ENCODE measurements around the gene CIAPIN1. TPM values are rescaled to one million over a fixed set of nuclear protein-coding genes. Genes with fewer than 3 reads are reported as not detected.
"Not testable (repeated sequence)": the region's sequence is repeated elsewhere in the genome, so short reads cannot be mapped to it uniquely, and the experiment has no call there.

The CIAPIN1 gene
- total RNA-seq, 1 donor from 2014 or later: 52.4 TPM

DNA sequence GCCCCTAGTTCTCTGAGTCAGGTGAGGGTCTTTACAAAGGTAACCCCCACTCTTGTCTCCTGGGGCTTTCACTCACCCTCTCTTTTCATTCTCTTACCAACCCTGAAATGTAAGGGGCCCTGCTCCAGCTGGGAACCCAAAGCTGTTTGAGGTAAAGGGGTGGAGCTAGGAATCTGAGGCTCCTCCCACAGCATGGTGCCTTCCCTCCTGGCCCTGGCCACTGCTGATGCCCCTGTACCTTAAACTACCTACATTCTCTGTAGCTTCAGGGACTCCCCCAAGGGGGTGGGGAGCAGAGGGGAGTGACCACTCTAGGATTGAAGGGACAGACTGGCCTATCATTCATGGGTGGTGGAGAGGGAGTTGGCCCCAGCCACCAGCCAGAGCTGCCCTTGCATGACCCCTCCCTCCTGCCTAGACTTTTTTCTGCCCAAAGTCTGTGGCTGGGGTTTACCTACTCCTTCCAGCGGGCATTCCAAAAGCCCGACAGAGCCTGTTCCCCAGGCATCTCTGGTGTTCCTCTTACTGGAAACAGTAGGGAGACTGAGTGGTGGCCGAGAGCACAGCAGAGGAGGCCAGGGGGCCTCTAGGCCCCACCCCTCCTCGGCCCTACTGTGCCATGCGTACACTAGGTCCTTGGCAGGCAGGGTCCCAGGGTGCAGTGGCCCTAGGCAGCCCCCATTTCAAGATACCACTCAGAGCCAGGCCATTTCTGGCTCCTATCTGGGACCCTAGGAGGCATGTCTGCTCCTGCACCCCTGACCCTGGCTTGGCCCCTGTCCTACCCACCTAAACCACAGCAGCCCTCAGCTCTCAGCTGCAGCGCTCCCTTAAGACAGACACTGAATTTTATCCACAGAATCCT, 29.6 kb upstream of the CIAPIN1 start:
- no peak for ATAC-seq

DNA sequence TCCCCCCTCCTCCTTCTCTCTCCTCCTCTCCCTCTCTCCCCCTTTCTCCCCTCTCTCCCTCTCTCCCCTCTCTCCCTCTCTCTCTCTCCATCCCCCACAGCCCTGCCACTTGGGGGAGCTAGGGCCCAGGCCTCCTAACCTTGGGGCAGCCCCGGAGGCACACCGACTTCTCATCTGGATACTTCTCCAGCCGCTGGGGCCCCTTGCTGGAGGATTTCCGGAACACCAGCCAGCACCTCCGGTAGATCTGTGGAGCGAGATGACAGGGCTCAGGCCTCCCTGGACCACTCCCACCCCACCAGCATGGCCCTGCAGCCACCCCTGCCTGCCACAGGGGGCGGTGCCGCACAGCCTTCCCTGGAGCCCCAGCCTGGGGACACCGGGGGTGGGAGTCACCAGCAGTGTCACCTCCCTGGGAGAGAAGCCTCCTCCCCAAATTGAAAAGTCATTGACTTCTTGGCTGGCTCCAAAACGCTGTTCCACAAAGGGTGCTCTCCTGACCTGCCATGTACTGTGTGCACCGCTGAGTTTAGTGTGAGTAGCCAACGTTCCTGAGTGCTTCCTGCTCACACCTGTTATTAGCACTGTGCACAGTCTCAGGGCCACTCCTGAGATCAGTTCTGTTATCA, 28.6 kb upstream of the CIAPIN1 start:
- peak; percentile 41 for ATAC-seq

DNA sequence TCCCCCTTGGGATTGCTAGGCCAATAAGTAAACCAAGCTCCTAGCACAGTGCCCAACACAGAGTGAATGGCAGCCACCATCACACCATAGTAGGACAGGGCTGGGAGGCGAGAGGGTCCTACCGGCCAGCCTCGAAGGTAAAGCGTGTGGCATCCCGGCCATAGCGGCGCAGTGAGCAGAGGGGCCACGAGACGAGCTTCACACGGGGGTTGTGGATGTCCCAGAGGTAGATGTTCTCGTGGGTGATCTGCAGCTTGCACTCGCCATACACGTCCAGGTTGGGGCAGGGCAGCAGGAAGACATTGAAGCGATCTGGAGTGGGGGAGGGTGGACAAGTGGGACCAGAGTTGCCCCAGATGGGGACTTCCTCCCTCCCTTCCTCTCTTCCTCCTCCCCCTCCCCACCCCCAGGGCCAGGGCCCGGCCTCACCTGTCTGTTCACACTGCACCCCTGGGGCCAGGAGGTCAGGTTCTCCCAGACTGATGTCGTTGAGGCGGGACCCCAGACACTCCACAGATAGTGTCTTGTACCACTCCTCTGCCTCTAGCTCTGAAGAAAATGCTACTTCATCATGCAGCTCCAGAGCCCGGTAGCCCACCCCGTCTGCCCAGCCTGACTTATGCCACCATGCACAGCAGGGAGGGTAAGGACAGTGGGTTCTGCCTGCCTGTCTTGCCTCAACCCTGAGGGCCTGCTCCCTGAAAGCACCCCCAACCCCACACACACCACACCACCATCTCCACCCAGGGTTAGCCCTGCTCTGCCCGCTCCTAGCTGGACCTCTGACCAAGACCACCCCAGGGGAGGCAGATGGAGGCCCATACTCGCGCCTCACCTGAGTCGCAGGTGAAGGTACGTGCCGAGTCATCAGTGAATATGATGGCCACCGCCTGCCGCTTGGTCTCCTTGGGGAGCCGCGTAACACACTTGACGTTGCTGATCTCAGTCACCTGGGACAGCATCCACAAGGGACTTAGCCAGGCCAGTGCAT, 27.8 kb upstream of the CIAPIN1 start:
- ATAC-seq: no peak

DNA sequence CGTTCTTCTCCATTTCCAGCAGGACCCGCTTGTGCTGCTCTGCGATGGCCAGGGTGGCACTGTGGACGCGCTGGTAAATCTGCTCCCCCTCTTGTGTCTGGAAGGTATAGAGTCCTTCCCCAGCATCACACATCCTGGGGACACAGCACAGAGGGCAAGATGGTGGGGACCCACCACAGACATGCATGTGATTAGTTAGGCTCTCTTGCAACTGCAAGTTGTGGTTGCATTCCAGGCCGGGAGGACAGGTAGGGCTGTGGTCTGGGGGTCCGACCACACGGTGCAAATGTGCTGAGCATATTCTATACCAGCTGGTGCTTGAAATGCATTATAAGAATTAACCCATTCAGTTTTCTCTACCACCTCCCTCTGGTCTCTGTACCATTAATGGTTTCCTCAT, 26.7 kb upstream of the CIAPIN1 start:
- ATAC-seq: no peak

DNA sequence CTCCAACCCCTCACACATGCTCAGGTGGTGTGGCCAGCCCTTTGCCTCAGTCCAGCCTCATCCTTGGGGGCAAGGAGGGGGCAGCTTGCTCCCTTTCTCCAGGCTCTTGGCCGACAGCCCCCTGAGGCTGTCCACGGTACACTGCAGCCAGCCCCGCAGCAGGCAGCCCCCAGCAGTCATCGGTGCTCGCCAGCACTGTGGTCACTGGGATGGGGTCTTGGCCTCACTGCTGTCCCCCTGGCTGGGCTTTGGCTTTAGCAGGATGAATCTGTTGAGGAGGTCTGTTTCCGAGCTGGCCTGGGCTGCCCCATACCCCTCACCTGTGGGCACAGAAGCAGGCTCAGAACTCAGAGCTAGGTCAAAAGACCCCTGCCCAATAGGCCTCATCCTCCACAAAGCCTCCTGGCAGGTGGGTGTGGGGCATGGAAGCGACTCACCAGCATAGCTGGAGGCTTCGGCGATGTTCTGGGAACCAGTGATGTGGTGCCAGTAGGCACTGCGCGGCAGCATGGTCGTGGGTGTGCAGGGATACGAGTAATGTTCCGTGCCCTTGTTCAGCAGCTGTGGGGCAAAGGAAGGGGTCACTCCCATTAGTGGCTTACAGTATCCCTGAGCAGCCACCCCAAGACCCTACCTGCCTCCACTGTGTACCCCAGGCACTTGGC, 26.1 kb upstream of the CIAPIN1 start:
- no peak for ATAC-seq

DNA sequence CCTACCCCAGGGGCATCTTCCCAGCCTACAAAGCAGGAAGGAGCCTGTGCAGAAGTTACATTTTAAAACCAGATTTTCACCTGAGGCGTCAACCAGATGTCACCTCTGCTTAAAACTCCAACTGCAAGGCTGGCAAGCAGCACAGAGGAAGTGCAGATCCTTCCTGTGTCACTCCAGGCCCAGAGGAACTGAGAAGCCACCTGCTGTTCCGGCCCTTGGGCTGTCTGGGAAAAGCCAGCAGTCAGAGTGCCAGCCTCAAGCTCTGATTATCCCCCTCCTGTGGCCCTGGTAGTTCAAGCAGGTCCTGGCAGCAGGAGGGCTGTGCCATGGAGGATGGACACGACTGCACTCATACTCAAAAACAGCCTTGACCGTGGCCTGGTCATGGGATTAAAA, 25.5 kb upstream of the CIAPIN1 start:
- ATAC-seq: no peak

DNA sequence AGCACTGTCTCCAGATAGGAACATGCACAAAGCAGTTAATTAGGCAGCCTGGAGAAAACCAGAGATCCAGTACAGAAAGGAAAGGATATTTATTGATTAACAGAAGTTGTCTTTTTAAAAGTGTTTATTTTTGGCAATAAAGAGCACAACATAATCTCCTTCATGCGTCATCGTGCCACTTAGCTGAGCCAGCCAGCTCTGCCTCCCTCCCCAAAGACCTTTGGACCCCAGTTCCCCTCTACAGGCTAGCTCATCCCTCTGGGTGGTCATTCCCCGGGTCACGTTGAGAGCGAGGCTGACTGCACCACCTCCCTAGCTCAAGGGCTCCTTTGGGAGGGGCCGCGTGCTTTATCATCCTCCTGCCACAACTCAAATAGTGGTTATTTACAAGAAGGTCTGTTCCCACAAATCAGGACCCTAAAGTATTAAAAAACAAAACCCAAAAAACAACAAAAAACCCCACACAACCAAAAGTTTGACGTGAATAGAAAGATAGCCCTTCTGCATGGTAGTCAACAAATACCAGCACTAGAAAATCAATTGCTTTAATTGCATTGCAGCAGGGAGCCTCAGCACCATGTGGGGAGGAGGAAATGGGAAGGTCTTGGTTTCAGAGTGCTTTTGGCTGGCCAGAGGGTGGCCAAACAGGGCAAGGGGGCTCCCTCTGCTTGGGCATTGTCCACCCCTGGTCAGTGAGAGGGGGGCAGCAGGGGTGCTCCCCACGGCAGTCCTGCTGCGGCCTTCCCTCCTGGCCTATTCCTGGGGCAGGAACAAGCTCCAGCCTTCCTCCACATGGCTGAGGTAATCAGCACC, 24.9 kb upstream of the CIAPIN1 start:
- no peak for ATAC-seq

DNA sequence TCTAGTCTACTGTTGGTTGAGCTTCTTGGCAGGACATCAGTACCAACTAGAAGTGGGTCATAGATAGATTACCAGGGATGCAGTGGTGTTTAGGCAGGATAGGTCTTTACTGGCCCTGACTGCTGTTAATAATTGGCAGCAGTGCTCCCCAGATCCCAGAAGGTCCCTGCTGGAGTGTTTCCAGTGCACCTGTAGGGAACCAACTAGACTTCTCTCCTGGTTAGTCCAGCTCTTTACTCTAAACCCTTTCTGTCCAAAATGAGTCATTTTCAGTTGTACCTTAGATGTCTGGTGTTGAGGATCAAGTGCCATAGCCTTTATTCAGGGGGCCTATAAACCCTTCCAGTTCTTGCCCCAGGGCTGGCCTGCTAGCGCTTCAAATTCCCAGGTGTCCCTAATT, 24.0 kb upstream of the CIAPIN1 start:
- ATAC-seq: no peak

DNA sequence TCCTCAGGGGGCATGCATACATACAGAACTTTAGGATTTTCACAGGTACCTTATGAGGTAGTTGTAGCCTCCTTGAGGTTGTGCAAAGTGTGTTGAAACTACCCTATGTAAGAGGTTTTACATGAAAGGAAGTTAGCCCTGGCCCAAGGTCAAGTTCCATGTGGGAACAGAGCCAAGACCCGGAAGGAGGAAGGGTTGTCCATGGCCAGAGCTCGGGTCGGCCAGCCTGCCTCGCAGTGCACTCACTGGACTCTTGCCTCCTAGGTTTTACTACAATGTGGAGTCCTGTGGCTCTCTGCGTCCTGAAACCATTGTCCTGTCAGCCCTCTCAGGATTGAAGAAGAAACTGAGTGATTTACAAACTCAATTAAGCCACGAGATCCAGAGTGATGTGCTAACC, 23.5 kb upstream of the CIAPIN1 start:
- no peak for ATAC-seq

DNA sequence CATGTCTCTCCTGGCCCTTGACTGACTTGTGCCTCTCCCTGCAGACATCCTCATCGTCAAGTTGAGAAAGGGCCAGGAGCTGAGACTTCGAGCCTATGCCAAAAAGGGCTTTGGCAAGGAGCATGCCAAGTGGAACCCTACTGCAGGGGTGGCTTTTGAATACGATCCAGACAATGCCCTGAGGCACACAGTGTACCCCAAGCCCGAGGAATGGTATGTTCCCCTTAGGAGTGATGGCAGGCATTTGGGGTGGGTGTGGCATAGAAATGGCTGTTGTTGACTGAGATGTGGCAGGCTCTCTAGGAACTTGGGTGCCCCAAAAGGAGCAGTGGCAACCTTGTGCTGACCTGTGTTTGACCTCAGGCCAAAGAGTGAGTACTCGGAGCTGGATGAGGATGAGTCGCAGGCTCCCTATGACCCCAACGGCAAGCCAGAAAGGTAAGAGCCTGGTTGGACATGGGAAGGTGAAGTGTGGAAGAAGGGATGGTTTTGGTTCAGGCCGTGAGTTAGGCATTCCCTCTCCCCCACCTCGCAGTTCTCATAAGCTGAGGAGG, 22.8 kb upstream of the CIAPIN1 start:
- ATAC-seq: peak; percentile 24

DNA sequence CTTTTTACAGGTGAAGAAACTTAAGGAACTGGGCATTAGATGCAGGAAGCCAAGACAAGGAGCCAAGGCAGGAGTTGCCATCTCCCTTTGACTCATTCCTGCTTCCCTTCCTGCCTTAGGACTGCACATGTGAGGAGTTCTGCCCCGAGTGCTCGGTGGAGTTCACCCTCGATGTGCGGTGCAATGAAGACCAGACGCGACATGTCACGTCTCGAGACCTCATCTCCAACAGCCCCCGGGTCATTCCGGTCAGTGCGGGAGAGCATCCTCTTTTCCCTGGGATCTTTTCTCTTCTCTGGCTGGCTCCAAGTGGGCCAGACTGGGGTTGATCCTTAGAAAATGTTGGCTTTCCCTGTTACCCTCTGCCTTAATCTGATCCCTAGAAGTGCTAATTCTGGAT, 21.9 kb upstream of the CIAPIN1 start:
- no peak for ATAC-seq

DNA sequence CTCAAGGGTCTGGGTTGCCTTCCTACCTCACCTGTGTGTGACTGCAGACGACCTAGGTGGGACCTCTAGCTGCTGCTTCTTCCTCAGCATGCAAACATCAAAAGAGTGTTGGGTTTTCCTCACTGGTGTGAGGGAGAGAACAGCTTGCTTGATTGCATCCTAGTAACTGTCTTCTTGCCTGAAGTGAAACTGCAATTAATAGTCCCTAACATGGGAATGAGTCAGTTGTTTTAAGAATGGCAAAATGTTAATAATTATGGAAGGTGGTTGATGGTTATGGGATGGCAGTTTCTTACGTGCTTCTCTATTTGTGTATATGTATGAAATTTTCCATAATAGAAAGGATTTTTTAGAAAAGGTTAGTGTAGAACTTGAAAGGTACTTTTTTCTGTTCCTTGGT, 21.2 kb upstream of the CIAPIN1 start:
- ATAC-seq: no peak

DNA sequence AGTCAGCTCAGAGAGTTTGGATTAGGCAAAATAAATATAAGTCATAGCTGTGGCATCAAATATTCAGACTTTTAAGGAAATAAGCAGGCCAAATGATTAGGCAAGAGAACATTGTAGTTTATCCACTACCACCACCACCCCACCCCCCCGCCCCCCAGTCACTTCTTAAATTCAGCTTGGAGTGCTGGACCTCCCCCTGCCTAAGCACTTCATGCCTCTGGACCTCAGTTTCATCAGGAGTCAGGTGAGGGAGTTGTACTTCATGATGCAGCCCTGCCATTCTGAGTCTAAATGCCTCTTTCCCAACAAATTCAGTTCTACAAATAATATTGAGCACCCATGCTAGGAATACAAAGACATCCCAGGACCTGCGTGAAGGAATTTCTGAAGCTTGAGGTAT, 17.3 kb upstream of the CIAPIN1 start:
- ATAC-seq: no peak

DNA sequence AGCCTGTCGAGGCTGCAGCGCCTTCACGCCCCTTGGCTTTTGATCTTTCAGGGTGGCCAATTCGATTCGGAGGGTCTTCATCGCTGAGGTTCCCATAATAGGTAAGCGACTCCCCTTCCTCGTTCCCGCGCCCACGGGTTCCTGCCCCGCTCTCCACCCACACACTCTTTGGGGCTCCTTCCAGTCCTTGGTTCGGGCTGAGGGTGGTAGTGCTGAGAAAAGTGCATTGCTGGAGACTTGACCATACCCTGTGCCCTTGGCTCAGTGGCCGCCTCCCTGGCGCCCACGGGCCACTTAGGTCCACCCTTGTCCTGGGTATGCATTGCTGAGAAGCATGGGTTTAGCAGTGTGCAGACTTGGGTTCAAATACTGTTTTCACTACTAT, 15.8 kb upstream of the CIAPIN1 start:
- peak; percentile 52 for ATAC-seq

DNA sequence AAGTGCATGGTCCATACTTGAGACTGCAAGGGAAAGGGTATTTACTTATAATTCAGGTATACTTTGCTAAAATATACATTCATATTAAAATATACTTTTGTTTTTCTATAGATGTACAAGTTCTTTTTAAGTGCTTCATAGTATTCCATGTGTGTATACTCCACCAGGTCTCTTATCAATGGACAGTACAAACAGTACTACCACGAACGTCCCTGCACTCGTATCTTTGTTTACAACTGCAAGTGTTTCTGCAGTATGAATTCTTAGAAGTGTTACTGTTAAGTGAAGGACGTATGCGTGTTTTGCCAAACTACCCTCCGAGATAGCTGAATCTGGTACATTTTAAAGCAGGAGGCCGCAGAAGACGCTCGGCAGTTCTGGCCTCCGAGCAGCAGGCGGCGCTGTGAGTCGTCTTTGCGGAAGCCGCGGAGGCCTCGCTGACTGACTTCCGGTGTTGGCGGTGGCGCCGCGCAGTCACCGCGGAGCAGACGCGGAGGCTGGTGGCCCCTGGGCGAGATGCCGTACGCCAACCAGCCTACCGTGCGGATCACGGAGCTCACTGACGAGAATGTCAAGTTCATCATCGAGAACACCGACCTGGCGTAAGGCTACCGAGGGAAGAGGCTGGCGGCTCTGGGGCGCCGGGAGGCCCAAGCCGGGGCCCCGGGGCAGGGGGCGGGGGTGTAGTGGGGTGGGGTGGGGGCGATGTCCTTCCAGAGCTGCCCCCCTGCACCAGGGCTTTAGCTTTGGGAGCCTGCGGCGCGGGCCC, 15.2 kb upstream of the CIAPIN1 start, which contains the start of gene POLR2C:
Gene POLR2C, plus strand, starts transcription at position 471 of the 769 bp plus-strand sequence. Its CDS starts 46 bp downstream, at position 517.
- peak; percentile 87 for ATAC-seq

DNA sequence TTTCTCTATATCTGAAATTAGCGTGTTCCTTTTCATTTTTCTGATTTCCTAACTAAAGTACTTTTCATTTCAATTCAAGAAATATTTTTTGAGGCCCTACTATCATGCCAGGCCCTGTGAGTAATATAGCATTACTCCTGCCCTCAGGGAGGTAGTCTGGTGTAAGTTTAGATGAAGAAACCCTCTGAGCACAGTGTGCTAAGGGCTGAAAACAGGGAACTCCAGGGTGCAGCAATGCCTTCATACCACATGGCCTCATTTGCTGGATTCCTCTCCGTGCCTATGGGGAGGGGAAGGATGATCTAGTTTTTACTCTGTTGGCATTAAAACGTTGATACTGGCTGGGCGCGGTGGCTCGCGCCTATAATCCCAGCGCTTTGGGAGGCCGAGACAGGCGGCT, 4.8 kb upstream of the CIAPIN1 start:
- ATAC-seq: no peak

DNA sequence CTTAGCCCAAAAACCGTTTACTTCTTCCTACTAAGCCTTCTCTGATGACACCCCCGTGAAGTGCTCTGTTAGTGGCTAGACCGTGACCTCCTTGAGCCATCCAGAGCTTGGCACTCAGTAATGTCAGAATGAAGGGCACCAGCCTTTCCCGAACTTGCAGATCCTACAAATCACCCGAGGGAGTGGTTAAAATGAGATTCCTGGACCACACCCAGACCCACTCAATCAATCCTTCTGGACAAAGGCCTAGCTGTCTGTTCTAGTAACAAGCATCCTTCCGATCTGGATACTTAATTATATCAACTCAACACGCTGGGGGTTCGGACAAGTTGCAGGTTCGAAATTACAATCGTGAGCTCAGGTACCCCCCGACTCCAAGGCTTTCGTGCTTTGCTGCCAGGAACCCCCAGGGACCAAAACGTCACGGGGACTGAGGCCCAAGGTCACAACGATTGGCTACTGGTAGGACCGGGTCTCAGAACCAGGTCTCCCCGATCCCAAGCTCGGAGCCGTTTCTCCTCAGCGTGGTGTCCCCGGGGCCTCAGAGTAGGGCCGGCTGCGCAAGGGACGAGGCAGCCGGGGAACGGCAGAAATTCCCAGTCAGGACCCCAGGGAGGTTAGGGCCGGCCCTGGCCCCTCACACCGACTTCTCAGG, 527 bp downstream of the CIAPIN1 start:
- peak; percentile 31 for ATAC-seq

DNA sequence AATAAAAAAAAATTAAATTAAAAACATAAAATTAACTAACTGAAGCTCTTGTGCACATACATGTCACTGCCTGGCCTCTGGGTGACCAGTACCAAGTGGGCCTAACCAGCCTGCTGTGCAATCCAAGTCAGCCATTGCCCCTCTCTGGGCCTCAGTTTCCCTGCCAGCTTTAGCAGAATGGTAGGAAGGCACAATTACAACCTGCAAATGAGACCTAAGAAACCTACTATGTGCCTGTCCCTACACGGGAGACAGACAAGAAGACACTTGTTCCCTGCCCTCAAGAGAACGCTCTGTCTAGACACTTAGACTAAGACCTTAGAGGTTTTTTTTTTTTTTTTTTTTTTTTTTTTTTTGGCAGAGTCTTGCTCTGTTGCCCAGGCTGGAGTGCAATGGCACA, 1.7 kb downstream of the CIAPIN1 start:
- no peak for ATAC-seq

DNA sequence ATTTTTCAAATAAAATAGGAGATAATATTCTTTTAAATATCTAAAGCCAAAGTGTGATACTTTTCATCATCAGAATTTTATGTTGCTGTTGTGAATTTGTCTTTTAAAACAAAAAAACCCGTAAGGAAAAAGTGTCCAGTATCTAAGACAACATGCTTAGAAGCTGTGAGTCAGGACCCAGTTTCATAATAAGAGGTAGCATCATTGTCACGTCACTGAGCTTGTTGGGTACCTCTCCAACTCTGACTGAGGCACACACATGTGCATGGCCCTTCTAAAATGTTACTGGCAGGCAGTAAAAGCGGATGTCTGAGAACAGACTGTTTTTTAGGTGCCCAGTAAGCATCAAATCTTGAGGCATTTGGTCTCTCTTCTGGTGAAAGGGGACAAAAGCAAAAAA, 2.5 kb downstream of the CIAPIN1 start:
- ATAC-seq: peak; percentile 27

DNA sequence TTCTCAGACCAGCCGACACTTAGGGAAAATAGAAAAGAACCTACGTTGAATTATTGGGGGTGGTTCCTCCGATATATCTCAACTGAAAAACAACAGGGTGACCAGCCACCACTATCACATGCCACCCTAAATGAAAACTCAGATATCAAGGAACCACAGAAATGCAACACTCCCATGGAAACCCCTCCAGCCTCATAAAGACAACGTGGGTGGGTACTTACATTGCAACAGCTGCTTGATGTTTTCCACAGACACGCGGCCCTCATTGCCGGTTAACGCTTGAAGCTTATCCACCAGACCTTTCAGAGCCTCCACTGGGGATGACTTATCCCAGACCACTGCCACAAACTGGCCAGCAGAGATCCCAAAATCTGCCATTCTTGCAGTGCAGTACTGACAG, 6.6 kb downstream of the CIAPIN1 start:
- ATAC-seq: not testable (repeated sequence)
